NCI-H748 (cell line): ENCODE data around the gene GGTLC1.
A peak's percentile ranks its signal among the peaks of the same experiment; 100 is the strongest.

Experiments used
- DNase-seq: peaks from one replicate; lab custom pipeline; 2025; ENCODE audit not compliant: unreplicated experiment; lab: John Stamatoyannopoulos, UW

Gene GGTLC1

DNA sequence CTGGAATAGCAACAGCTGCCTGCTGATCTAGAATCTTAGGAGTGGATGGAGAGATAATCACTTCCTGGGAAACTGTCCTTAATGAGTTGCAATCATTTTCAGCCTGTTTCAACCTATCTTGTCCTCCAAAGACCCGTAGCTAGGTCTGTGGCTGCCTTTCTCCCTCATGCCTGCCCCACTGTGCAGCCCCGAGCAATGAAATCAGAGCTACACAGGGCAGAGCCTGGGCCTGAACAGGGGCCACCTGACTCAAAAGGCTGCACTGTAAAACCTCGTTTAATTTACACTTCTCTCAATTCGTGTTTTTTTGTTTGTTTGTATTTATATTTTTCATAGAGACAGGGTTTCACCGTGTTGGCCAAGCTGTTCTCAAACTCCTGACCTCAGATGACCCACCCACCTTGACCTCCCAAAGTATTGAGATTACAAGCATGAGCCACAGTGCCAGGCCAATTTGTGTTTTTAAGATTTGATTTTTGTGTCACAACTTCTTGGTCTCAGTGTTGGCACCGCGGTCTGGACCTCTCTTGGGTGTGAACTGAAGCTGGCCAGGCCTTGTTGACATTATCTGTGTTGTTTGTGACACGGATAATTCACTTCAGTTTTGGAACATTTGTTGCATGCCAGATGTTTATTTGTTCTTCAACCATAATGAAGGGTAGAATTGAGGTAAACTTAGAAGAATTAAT is 21.5 kb downstream of the GGTLC1 start:
- DNase-seq, result no peak

DNA sequence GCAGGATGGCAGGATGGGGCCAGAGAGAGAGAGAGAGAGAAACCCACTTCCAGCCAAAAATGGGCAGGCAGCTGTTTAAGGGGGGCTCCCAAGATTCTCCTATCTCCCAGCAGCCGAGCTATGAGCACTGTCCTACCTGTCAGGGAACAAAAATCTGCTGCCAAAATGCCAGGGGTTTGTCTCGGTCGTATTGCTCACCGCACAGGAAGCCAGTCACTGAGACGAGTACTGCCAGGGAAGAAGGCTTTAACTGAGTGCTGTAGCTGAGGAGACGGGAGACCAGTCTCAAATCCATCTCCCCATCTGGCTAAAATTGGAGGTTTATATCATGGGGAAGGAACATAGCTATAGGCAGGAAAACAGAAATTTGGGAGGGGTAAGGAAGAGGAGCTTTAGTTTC is 22.3 kb downstream of the GGTLC1 start:
- no peak for DNase-seq

DNA sequence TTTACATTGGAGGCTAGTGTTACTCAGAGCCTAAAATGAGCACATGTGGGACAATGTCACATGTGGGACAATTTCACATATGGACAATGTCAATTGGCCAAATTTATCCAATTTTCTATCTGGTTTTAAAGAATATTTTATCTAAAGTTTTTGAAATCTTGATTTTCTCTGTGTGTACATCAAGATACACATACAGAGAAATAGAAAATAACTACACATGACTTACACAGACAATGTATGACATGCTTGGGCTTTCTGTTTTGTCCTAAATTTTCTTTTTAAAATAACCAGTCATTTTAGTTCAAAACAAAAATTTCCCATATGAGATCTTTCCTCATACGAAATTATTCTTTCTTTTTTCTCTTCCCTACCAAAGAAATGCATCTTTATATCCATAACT is 24.6 kb downstream of the GGTLC1 start:
- DNase-seq, result no peak

DNA sequence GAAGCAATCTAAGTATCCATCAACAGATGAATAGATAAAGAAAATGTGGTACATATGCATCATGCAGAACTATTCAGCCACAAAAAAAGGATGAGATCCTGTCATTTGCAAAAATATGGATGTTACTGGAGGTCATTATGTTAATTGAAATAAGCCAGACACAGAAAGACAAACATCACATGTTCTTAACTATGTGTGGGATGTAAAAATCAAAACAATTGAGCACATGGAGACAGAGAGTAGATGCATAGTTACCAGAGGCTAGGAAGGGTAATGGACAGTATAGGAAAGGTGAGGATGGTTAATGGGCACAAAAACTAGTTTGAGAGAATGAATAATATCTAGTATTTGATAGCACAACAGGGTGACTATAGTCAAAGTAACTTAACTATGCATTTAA is 26.3 kb downstream of the GGTLC1 start:
- DNase-seq, result no peak

DNA sequence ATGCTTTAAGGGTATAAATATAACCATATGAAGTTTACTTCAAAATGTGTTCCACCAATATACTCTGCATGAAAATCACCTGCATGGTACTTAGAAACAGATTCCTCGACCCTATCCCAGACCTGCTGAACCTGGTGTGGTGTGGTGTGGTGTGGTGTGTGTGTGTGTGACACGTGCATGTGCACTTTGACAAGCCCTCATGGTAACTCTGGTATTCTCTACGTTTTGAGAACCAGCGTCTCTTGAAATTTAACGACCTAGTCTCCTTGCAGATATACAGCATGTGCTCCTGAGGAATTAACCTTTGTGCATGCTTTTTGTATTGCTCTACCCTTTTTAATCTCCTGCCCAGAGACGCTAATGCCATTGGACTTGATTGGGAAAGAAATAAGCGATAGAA is 29.5 kb downstream of the GGTLC1 start:
- no peak for DNase-seq

DNA sequence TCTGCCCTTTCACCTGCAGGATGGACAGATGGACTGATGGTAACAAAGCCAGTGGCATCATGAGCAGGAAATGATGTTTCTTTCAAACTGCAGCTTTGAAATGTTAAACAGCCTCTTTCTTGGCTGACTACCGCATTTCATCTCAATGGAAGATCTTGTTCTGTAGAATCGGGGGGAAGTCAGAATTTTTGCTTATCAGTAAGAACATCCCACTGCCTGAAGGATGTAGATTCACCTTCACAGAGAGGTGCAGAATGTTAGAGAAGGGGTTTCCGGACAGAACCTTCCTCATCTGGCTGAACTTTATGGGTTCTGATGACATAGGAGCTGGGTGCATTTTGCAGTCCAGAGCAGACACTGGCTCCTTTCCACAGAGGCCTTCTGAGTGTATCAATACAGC is 32.7 kb downstream of the GGTLC1 start:
- no peak for DNase-seq

DNA sequence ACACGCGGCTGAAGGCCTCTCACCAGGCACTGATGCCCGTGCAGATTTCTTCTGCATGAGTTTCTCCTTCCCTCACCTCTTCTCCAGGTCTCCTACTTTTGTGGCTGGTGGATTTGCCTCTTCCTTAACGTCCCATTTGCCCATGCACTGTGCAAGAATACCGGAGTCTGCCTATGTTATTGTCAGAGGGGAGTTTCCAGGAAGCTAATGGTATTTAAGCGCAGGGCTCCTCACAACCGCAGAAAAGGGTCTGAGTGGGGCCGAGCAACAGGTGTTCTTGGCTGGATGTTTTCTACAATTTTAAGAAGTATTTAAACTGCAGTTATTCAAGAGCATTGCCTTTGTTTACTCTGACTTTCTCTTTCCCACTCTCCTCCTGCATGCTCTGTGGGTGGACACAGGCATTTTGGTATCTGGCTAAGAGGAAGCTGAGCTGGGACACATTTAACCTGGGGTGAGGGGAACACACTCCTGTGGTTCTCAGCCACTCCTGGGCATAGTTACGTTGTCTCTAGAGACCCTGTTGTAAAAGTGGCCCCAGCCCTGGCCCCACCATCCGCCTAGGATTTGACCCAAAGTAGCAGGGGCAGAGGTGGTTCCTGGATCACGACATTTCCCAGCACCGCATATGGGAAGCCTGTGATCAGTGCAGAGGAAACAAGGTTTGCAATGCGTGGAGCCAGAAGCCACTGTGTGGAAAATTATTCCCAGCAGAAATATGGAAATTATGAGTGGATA is 34.4 kb downstream of the GGTLC1 start:
- DNase-seq, result no peak

DNA sequence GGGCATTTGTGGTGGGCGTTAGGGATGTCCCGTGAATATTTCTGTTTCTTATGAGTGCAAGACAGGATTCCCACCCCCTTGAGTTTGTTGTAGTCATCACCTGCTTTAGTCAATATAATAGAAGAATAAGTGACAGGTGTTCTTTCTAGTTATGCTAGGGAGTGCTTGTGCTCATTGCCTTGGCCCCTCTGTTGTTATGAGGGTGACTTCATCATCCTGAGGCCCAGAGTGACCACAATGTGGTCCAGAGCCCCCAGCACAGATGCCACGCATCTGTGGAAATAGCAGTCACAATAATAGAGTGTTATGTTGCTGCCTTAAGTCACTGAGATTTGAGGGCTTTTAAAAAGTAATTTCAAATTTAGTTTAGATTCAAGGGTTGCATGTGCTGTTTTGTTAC is 42.4 kb downstream of the GGTLC1 start:
- no peak for DNase-seq

DNA sequence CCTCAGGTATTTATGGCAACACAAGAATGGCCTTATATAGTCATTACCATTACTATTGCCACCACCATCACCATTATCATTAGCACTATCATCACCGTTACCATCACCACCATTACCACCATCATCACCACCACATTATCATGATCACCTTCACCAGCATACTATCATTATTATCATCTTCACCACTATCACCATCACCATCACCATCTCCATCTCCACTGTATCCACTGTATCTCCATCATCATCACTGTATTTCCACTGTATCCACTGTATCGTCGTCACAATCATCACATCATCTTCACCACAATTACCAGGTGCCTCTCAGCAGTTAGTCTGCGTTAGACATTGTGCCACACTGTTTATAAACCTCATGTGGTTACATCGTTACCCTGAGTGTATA is 45.3 kb downstream of the GGTLC1 start:
- no peak for DNase-seq

DNA sequence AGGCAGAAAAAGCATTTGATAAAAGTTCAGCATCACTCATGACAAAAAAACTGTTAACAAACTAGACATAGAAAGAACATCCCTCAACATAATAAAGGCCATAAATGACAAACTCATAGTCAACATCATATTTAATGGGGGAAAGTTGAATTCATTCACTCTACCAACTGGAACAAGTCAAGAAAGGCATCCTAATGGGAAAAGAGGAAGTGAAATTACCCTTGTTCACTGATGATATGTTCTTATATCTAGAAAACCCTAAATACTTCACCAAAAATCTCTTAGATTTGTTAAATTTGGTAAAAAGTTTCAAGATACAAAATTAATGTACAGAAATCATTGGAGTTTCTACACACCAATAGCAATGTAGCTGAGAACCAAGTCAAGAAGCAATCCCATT is 48.9 kb downstream of the GGTLC1 start:
- no peak for DNase-seq

DNA sequence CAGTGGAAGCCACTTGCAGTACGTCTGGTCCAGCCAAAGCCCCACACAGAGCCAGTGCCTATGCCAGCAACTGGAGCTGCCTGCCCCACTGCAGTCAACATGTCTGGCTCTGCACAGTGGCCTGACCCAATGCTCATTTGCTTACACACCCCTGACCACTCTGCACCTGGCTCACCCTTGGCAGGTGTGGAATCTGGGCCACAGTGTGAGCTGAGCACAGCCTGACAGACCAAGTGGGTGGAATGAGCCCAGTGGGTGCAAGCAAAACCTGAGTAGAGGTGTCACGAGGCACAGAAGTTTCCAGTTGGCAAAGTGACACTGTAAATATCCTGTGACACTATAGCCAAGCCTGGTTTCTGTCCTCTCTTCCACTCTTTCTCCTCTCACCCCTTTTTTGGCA is 49.5 kb downstream of the GGTLC1 start:
- DNase-seq, result no peak

DNA sequence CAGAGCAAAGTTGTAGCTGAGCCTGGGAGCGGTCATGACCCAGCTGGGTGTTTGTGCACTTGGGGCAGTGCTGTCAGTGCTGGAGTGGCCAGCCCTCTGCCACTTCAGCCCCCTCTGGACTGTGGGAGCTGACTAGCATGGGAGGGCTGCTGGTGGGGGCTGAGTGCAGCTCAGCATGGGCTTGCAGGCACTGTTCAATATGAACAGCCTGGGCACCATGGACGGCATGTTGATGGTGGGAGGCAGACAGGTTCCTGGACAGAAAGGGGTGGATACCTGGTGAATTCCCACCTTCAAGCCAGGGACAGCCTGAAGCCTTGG is 50.5 kb downstream of the GGTLC1 start:
- no peak for DNase-seq

DNA sequence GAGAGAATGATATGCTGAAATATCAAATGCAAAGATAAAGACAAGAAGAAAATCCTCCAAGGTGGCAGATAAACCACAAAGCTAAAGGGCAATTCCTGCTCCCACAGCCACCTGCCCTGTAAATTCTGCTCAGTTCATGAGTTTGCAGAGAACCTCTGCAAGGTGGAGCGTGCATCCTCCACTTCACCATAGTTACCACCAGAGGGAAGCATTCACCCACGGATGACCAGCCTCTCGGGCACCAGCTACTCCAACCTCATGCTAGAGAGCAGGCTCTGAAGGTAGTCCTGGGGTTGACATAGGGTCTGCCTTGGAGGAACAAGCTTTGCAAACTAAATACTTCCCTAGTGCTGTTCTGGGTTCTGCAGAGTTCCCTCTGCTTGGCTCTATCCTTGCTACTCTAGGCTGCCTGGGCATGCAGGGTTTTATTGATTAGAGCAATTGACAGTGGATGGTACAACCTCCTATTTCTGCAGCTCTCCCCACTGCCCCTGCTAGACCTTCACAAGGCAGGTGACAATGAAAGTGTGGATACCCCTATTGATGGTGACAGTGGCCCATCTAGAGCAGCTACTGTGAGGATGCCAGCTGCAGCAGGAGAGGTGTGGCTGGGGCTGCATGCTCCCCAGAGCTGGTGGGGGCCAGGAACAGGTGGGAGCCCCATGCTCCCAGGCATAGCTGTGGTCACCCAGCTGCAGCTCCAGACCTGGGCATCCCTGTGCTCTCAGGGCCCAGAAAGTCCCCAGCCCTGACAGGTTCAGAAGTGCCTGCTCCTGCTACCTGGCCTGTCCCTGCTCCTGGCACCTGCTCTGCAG is 51.1 kb downstream of the GGTLC1 start:
- DNase-seq, result peak; percentile 47
